Measurements from ENCODE around the gene ABCD1.
A peak's percentile ranks its signal among the peaks of the same experiment; 100 is the strongest.
"Not testable (repeated sequence)": the region's sequence is repeated elsewhere in the genome, so short reads cannot be mapped to it uniquely, and the experiment has no call there.

The ABCD1 gene

DNA sequence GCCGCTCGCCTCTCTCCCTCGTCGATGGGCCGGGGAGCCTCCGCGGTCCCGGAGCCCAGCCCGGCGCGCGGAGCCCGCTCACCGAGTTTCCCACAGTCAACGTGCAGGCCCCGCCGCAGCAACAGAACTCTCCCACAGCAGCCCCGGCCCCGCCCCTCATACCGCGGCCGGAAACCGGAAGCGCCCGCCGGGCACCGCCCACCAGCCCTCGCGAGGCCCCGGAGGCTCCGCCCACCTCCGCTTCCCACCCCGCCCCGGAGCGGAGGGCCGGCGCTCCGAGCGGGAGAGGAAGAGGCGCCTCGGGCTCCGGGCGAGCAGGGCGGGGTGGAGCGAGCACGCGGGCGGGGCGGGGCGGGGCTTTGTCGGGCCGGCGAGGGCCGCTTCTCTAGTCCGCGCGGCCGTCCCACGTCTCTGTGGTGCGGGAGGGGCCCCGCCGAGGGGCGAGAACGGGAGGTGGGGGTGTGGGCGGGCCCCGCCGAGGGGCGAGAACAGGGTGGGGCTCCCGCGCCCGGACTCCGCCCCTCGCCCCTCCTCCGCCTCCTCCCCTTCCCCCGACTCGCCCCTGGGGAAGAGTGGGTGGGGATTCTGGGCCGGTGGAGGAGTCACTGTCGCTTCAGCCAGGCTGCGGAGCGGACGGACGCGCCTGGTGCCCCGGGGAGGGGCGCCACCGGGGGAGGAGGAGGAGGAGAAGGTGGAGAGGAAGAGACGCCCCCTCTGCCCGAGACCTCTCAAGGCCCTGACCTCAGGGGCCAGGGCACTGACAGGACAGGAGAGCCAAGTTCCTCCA is at the start of gene ABCD1, which contains the start of gene BCAP31:
TSS of gene ABCD1 (plus strand) at position 605 of the 787 bp plus-strand sequence. CDS start 411 bp downstream, outside the sequence.
TSS of gene BCAP31 (minus strand) at position 136 of the 787 bp plus-strand sequence. CDS start 1,143 bp downstream, outside the sequence.
- H3K27ac ChIP-seq (ENCODE audit: poor library complexity, severe bottlenecking) = peak within 1 kb of the TSS; percentile 83
- TF ChIP-seq, protein P1, sequence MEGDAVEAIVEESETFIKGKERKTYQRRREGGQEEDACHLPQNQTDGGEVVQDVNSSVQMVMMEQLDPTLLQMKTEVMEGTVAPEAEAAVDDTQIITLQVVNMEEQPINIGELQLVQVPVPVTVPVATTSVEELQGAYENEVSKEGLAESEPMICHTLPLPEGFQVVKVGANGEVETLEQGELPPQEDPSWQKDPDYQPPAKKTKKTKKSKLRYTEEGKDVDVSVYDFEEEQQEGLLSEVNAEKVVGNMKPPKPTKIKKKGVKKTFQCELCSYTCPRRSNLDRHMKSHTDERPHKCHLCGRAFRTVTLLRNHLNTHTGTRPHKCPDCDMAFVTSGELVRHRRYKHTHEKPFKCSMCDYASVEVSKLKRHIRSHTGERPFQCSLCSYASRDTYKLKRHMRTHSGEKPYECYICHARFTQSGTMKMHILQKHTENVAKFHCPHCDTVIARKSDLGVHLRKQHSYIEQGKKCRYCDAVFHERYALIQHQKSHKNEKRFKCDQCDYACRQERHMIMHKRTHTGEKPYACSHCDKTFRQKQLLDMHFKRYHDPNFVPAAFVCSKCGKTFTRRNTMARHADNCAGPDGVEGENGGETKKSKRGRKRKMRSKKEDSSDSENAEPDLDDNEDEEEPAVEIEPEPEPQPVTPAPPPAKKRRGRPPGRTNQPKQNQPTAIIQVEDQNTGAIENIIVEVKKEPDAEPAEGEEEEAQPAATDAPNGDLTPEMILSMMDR (IDR thresholded peaks at IDR 0.05; ENCODE audit: poor library complexity, severe bottlenecking) = no peak
- ATAC-seq (ENCODE audit: low read depth) (peak; percentile 55), DNase-seq (ENCODE audit: low spot score) (peak; percentile 82)
- peaks cover 31% of the 10 kb centered on the region for H3K36me3 ChIP-seq (ENCODE audit: low read depth)
- H3K4me1 ChIP-seq (ENCODE audit: insufficient read depth, poor library complexity, severe bottlenecking) = peaks cover 12% of the 10 kb centered on the region
- H3K9me3 ChIP-seq (ENCODE audit: severe bottlenecking) = no peaks in the 10 kb centered on the region
- no peaks in the 10 kb centered on the region for H3K27me3 ChIP-seq (ENCODE audit: insufficient read depth, poor library complexity, severe bottlenecking)
- H3K4me3 ChIP-seq (ENCODE audit: severe bottlenecking) = peak within 1 kb of the TSS; percentile 73

DNA sequence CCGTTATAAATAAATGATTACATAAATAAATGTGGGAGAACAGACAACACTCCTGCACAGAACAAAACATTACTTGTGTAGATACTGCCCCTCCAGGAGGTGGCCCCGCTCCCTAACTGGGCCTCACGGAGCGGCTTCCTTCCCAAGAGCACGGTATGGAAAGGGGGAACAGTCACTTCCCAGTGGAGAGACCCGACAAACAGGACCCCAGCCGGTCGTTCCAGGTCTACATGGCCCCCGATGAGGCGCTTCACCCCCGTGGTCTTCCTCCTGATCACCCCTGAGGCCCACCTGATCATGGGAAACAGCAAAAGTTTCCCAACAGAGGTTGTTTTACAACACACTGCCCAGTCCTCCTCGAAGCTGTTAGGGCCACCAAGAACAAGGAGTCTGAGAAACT is 43.5 kb upstream of the ABCD1 start:
- TF ChIP-seq, protein P1 (IDR thresholded peaks at IDR 0.05; ENCODE audit: poor library complexity, severe bottlenecking) = no peak
- Histone ChIP-seq H3K27me3 (ENCODE audit: insufficient read depth, poor library complexity, severe bottlenecking) (no peaks in the 10 kb centered on the region), H3K4me1 (ENCODE audit: insufficient read depth, poor library complexity, severe bottlenecking) (peaks cover 3% of the 10 kb centered on the region), H3K4me3 (ENCODE audit: severe bottlenecking) (no peak overlapping the region), H3K9me3 (ENCODE audit: severe bottlenecking) (no peaks in the 10 kb centered on the region), H3K27ac (ENCODE audit: poor library complexity, severe bottlenecking) (no peak overlapping the region), H3K36me3 (ENCODE audit: low read depth) (no peaks in the 10 kb centered on the region)
- no peak for ATAC-seq (ENCODE audit: low read depth)
- DNase-seq (ENCODE audit: low spot score) = no peak

DNA sequence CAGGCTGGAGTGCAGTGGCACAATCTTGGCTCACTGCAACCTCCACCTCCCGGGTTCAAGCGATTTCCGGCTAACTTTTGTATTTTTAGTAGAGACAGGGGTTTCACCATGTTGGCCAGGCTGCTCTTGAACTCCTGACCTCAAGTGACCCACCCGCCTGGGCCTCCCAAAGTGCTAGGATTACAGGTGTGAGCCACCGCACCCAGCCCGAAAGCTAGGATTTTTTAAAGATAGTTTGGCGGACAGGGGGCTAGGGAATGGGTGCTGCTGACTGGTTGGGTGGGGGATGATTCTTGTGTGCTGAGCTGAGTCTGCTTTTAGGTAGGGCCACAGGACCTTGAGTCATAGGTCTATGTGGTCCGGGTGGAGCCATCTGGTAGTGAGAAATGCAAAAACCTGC is 41.2 kb upstream of the ABCD1 start:
- ATAC-seq (ENCODE audit: low read depth); DNase-seq (ENCODE audit: low spot score): not testable (repeated sequence)
- H3K27ac ChIP-seq (ENCODE audit: poor library complexity, severe bottlenecking) = peak overlapping the region; percentile 17

DNA sequence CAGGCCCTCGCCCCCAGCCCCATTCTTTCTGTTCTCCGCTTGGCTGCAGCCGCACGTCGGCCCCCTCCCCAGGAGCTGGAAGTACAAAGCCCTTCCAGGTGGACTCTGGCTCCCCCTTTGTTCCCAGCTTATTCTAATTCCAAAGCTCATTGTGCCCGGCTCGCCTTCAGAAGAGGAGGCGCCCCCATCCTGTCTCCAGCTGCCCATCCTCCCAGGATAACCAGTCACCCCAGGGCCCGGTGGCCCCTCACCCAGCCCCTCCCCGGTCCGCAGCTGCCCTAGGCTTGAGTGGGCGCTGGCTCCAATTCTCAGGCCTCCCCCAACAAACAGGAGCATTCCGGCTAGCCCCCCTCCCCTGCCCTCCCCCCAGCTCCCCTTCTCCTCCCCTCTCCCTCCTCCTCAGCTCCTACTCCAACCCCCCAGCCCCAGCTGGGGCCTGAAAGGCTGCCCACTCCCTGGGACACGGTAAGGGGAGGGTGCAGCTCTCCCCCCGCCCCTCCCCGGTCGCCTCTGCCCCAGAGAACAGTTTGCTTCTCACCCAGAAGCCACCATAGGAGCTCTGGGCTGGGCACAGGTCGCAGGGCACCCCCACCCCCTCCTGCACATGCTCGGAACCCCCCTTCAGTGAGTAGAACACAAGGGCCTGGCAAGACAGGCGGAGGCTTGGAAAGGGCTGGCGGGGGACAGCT is 40.0 kb upstream of the ABCD1 start:
- H3K27ac ChIP-seq (ENCODE audit: poor library complexity, severe bottlenecking) = no peak overlapping the region
- no peaks in the 10 kb centered on the region for H3K4me1 ChIP-seq (ENCODE audit: insufficient read depth, poor library complexity, severe bottlenecking)
- H3K27me3 ChIP-seq (ENCODE audit: insufficient read depth, poor library complexity, severe bottlenecking) = no peaks in the 10 kb centered on the region
- ATAC-seq (ENCODE audit: low read depth) = no peak
- DNase-seq (ENCODE audit: low spot score) = no peak
- no peak overlapping the region for H3K4me3 ChIP-seq (ENCODE audit: severe bottlenecking)
- TF ChIP-seq, protein P1 (IDR thresholded peaks at IDR 0.05; ENCODE audit: poor library complexity, severe bottlenecking) = no peak
- no peaks in the 10 kb centered on the region for H3K9me3 ChIP-seq (ENCODE audit: severe bottlenecking)
- no peaks in the 10 kb centered on the region for H3K36me3 ChIP-seq (ENCODE audit: low read depth)

More for the DNA sequence above, 41.2 kb upstream of the ABCD1 start:
- not testable (repeated sequence) for H3K9me3 ChIP-seq (ENCODE audit: severe bottlenecking); H3K36me3 ChIP-seq (ENCODE audit: low read depth); H3K4me3 ChIP-seq (ENCODE audit: severe bottlenecking); H3K4me1 ChIP-seq (ENCODE audit: insufficient read depth, poor library complexity, severe bottlenecking); H3K27me3 ChIP-seq (ENCODE audit: insufficient read depth, poor library complexity, severe bottlenecking)

DNA sequence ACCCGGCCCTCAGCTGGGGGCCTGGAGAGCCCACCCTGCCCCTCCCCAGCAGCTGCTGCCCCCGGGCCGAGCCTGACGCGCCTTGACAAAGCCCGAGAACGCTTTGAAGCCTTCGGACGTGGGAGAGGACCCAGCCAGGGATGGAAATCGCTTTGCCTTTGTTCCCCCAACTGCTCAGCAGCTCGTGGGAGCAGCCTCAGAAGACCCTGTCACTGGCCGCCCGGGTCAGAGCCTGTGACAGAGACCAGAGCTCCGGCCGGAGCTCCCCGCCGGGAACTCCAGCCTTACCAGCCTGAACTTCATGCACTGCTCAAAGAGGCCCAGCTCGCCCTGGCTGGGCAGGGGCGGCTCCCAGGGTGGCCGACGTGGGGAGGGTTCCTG is 39.5 kb upstream of the ABCD1 start:
- no peak for DNase-seq (ENCODE audit: low spot score)
- no peak overlapping the region for H3K4me3 ChIP-seq (ENCODE audit: severe bottlenecking)
- no peak for ATAC-seq (ENCODE audit: low read depth)
- no peaks in the 10 kb centered on the region for H3K9me3 ChIP-seq (ENCODE audit: severe bottlenecking)
- H3K36me3 ChIP-seq (ENCODE audit: low read depth) = no peaks in the 10 kb centered on the region
- no peaks in the 10 kb centered on the region for H3K27me3 ChIP-seq (ENCODE audit: insufficient read depth, poor library complexity, severe bottlenecking)
- no peak overlapping the region for H3K27ac ChIP-seq (ENCODE audit: poor library complexity, severe bottlenecking)
- TF ChIP-seq, protein P1 (IDR thresholded peaks at IDR 0.05; ENCODE audit: poor library complexity, severe bottlenecking) = no peak
- no peaks in the 10 kb centered on the region for H3K4me1 ChIP-seq (ENCODE audit: insufficient read depth, poor library complexity, severe bottlenecking)

Data from RWPE2 (cell line).